GM21526 (cell line): Measurements from ENCODE around the gene BCOR.

Experiments
- ATAC-seq: cut with Tn5 transposase; IDR thresholded peaks from one replicate; pipeline ENCODE4 v1.9.1; 2021; ENCODE audit warnings: moderate library complexity; ENCODE audit not compliant: unreplicated experiment, low FRiP score

BCOR gene

GRCh38 chrX:40097504-40098263, at the start of gene BCOR:
TSS of gene BCOR (minus strand) at chrX:40097958. CDS start at chrX:40077929, 20,029 bp downstream.
- no peak for ATAC-seq

GRCh38 chrX:40147126-40147952, 49.6 kb upstream of the BCOR start:
- ATAC-seq = no peak

GRCh38 chrX:40146262-40147125, 48.7 kb upstream of the BCOR start:
- ATAC-seq = no peak

GRCh38 chrX:40145923-40146261, 48.1 kb upstream of the BCOR start:
- ATAC-seq = no peak

- no peak for ATAC-seq
Observed at GRCh38 chrX:40145001-40145922, 47.5 kb upstream of the BCOR start.

GRCh38 chrX:40144576-40144975, 46.8 kb upstream of the BCOR start:
- no peak for ATAC-seq

GRCh38 chrX:40143987-40144386, 46.2 kb upstream of the BCOR start:
- no peak for ATAC-seq

GRCh38 chrX:40143001-40143400, 45.2 kb upstream of the BCOR start:
- no peak for ATAC-seq

GRCh38 chrX:40142417-40142816, 44.7 kb upstream of the BCOR start:
- no peak for ATAC-seq

GRCh38 chrX:40140706-40141499, 43.1 kb upstream of the BCOR start:
- no peak for ATAC-seq

GRCh38 chrX:40132751-40133150, 35.0 kb upstream of the BCOR start:
- ATAC-seq = no peak

GRCh38 chrX:40131654-40132337, 34.0 kb upstream of the BCOR start:
- no peak for ATAC-seq

- no peak for ATAC-seq
Observed at GRCh38 chrX:40130207-40130606, 32.4 kb upstream of the BCOR start.

GRCh38 chrX:40127052-40127451, 29.3 kb upstream of the BCOR start:
- no peak for ATAC-seq

GRCh38 chrX:40122487-40122886, 24.7 kb upstream of the BCOR start:
- ATAC-seq = no peak

GRCh38 chrX:40121618-40122017, 23.9 kb upstream of the BCOR start:
- ATAC-seq = no peak

GRCh38 chrX:40120838-40121580, 23.3 kb upstream of the BCOR start:
- no peak for ATAC-seq

- ATAC-seq = no peak
Observed at GRCh38 chrX:40117715-40118285, 20.0 kb upstream of the BCOR start.
